GM04503 (cell line): ENCODE results near the gene NPC1.

ENCODE experiments used
- DNase-seq: peaks from one replicate; pipeline ENCODE4 v3.0.0-alpha.2; 2012; ENCODE audit warnings: low read depth

NPC1 gene

DNA sequence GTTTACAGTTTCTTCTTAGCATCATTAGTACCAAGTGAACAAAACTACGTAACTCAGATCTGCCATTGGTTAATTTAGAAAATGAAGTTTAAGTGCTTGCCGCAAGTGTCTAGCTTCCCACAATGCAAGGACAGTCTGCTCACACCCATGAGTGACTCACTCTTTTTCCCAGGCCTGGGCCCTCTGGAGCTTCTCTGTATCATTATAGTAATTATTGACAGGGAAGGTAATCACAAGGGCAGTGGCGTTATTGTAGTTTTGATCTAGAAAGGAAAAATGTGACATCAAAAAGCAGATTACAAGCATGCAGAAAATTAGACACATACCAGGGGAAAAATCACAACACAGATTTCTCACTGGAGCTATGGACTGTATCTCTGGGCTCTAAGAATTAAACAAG lies 38.5 kb downstream of the NPC1 start:
- no peak for DNase-seq

DNA sequence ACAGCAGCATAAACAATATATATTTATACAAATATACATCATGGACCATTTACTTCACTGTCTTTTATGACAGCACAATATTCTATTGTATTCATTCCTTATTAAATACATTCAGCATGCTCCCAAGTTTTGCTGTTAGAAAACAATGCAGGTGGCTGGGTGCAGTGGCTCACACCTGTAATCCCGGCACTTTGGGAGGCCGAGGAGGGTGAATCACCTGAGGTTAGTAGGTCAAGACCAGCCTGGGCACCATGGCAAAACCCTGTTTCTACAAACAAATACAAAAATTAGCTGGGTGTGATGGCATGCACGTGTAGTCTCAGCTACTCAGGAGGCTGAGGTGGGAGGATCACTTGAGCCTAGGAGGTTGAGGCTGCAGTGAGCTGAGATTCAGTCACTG lies 39.0 kb downstream of the NPC1 start:
- DNase-seq = no peak

DNA sequence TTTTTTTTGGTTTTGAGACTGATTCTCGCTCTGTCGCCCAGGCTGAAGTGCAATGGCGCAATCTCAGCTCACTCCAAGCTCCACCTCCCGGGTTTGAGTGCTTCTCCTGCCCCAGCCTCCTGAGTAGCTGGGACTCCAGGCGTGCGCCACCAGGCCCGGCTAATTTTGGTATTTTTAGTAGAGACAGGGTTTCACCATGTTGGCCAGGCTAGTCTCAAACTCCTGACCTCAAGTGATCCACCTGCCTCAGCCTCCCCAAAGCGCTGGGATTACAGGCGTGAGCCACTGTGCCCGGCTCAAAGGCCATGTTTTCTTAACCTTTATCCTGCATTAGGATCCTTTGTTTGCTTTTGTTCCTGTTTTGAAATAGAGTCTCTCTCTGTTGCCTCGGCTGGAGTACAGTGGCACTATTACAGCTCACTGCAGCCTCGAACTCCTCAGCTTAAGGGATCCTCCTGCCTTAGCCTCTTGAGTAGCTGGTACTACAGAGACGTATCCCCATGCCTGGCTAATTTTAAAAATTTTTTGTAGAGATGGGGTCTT lies 41.0 kb downstream of the NPC1 start:
- DNase-seq = no peak

DNA sequence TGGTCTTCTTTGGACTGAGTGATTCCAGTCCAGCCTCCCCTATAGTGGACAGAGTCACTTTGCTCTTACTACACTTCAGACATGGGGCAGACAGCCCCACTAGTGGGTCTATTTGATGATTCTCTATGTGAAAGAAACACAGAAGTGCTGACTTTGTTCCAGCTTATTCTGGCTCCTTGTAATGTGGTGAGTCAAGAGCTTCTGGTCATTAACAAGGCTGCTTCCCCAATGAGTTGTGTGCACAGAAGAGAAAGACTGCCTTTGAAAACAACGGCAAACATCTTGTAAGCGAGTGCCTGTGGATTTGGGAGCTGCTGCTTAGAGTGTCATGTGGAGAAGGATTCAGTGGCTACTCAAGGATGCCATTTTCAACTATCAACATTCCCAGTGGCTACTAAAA lies 43.8 kb downstream of the NPC1 start:
- DNase-seq = no peak

DNA sequence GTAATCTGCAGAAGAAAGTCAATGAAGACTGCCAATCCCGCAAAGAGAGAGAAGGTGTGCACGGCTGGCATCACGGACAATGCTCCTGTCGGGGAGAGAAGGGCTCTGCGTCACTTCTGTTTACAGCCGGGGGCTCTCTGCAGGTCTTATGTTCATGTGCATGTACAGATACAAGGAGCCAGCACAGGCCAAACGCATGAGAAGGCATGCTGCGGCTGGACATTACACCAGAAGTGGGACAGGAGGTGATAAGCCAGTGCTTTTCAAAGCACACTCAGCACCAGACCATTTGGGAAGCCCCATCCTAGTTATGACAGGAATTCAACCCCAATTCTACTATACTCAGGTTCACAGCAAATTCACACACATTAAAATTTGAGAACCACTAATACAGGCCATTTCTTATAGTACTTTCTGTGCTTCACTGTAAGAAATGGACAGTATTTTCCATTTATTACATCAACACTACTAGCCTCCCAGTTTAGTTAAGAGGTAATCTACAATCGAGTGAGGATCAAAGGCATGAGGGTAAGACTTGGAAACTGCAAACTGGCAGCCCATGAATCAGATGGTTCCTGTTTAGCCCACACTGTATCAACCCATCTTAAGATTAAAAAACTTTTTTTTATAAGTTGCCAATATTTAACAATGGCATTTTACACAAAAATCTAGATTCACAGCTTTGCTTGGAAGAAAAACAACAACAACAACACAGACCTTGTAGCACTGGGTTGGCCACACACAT lies 44.8 kb downstream of the NPC1 start:
- DNase-seq = no peak

DNA sequence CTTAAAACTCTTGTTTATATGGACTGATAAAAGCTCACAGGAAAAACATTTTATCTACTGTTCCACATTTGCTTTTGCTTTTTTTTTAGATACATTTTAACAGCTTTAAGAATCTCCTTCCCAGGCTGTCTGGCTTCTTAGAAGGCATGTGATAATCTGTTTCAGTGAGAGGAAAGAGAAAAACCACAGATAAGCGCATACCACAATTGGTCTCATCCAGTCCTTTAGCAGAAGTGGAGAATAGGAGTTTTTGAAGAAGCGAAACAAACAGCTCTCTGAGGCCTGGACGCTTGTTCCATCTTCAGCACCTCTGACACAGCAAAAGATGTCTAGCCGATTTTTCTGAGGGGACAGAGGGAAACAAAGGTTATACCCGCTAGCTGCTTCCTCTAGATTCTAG lies 45.4 kb downstream of the NPC1 start:
- DNase-seq = no peak

DNA sequence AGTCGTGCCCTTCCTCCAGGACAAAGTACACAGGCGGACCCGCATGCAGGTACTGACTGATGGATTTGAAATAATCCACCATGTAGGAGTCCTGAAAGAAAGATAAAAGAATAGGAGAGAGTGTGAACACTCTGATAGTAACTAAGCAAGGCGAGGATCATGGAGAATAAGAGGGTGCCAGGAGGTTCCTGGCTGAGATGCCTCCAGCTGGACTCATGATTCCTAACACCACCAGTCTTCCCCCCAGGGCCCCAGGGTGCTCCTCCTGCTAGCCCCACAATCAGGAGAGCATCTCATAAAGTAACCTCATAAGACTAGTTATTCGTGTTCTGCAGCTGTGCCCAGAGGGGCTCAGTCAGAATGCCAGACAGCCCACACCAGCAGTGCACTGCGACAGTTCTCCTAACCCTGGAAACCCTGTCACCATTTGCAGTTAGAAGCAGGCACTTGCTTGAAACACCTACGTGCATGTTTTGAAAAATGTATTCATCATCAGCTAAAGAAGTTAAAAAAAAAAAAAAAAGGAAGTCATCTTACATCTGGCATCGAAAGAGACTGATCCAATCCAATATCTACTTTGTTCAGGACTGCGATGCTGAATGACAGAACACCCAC lies 46.3 kb downstream of the NPC1 start:
- DNase-seq = no peak

DNA sequence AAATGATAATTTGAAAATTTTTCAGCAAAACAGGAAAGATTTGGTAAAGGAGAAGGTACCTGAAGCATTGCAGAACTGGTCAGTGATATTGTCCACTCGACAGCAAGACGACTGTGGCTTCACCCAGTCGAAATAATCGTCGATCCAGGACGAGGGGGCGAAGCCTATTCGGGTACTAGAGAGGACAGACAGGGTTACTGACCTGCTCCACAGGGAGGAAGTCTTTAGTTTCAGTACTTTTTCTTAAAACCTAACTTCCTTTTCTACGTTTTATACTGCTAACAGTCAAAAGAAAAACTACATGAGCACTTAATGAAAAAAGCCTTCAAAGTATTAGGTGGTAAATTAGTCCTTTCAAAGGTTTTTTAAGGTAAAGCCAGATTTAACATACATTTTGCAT lies 47.0 kb downstream of the NPC1 start:
- DNase-seq = no peak

DNA sequence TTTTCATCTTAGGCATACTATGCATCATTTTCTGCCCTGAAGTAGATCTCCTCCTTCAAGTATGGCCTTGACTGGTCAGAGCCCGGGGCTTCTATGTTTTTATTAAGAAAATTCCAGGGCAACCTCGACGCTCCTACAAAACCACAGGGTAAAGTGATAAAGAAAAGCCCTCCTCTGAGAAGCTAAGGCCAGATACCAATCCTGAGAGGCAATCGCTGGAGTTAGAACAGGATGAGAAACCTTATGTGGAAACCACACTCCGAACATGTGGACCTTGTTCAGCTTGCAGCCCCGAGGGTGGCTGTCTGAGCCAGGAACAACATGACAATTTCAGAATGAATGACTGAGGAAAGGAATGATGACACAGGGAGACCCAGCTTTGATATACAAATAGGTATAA lies 47.4 kb downstream of the NPC1 start:
- no peak for DNase-seq

DNA sequence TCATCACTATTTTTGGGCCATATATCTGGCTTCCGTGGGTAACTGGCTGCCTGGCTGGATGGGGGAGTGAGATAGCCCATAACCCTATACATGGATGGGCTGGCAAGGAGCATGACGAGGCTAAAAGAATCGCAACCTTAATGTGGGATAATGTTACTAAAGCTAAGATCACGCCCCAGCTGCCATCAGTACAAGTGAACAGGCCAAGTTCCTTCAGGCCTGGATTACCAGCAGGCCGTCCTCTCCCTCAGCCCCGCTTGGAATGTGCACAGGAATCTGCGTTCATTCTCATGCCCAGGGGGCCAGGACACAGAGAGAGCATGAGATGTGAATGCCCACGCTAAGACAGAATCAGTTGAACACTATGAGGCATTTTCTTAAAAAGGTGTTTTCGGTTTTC lies 48.3 kb downstream of the NPC1 start:
- no peak for DNase-seq

DNA sequence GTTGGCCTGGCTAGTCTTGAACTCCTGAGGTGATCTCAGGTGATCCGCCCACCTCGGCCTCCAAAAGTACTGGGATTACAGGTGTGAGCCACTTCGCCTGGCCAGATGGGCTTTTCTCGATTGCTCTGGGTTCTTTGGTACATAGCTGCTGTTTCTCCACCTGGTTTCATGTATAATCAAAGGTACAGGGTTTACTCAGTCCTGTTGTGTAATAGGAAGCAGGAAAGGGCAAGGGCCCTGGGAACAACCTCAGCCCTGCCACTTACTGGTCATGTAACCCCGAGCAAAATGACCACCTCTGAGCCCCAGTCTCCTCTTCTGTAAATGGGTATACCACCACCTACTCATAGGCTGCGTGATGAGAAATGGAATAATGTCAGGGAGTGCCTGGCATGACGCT lies 49.0 kb downstream of the NPC1 start:
- DNase-seq = no peak

DNA sequence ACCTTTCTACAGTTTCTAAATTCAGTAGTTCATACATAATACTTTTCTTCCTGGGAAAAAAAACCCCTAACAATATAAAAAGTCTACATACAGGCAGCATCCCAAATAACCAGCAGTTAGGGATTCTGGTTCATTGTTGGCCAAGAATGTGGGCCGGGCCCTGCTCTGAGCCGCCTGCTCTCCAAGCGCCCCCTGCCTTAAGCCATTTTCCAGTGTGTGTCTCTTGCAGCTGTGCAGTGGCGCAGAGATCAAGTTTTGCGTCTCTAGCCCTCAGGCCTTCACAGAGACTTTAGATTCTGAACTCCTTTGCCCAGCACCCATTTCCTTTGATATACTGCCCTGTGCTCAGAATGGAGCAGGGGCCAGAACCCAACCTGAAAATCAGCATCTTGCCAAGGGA lies 50.1 kb downstream of the NPC1 start:
- no peak for DNase-seq

DNA sequence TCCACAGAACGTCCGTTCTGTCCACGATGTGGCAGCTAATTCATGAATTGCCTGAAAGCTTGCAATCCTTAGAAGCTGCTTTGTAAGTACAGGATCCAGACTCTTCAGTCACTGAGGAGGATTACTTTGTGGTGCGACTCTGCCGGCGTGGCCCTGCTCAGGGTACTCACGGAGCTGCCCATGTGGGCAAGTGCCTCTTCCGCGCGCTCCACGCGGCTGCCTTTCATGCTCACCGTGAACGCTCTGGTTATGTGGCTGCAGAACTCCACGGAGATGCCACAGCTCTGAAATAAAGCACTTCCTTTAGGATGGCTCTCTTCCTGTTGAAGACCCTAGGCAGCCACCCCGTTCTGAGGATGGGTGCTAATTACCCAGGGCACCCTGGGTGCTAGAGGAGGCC lies 52.0 kb downstream of the NPC1 start:
- DNase-seq = no peak

DNA sequence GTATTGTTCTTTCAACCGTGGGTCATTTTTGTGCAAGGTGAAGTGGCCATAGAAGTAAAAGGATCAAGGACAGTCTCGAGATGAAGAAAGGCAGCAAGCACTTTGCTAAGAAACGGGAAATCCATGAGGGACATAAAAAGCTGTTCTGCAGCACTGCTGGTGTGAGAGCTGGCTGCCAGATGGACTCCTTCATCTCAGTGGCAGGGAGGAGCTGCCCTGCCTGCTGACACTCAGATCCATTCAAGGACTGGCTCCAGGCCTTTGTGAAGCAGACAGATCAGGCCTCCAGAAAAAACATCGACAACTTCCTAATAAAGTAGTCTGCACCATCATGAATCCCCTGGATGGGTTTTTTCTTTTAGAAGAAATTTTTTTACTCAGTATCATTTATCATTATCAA lies 53.5 kb downstream of the NPC1 start:
- no peak for DNase-seq

DNA sequence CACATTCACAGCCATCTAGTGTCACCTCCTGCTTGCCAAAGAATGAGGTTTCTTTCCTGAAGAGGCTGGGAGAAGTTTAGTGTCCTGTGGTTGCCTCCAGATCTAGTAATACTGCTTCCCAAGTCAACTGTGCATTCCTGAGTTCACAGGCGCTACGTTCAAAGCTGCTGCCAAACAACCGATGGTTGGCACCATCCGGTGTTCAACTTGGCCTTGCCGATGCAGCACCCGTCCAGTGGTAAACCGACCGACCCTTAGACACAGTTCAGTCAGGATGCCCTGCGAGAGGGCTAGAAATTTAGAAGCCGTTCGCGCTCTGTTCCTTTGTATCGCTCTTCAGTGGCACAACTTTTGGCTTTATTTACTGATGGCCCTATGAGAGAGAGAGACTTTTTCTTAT lies 54.4 kb downstream of the NPC1 start:
- no peak for DNase-seq

DNA sequence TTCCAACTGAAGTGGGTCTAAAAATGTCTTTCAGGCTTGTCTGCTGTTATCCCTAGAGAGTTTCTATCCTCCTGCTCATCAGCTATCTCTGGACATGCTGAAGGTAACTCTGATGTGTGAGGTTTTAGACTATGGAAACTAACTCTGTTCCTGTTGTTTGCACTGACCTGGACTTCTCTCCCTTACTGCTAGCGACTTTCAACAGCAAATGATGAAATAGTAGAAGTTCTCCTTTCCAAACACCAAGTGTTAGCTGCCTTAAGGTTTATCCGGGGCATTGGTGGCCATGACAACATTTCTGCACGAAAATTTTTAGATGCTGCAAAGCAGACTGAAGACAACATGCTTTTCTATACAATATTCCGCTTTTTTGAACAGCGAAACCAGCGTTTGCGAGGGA lies 56.1 kb downstream of the NPC1 start:
- no peak for DNase-seq

DNA sequence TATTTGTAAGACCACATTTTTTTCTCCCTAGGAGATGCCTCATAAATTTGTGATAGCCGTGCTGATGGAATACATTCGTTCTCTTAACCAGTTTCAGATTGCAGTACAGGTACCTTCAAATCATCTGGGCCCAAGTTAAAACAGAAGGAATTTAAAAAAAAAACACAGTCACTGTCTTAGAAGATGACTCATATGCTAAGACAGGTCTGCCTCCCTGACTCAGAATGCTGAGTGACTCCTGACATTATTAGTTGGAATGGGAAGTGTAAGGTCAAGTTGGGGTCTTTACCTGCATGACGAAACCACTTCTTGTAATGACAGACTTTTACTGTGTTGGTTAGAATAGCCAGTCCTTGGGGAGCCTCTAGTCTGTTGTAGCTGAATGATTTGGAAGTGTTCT lies 56.7 kb downstream of the NPC1 start:
- no peak for DNase-seq

DNA sequence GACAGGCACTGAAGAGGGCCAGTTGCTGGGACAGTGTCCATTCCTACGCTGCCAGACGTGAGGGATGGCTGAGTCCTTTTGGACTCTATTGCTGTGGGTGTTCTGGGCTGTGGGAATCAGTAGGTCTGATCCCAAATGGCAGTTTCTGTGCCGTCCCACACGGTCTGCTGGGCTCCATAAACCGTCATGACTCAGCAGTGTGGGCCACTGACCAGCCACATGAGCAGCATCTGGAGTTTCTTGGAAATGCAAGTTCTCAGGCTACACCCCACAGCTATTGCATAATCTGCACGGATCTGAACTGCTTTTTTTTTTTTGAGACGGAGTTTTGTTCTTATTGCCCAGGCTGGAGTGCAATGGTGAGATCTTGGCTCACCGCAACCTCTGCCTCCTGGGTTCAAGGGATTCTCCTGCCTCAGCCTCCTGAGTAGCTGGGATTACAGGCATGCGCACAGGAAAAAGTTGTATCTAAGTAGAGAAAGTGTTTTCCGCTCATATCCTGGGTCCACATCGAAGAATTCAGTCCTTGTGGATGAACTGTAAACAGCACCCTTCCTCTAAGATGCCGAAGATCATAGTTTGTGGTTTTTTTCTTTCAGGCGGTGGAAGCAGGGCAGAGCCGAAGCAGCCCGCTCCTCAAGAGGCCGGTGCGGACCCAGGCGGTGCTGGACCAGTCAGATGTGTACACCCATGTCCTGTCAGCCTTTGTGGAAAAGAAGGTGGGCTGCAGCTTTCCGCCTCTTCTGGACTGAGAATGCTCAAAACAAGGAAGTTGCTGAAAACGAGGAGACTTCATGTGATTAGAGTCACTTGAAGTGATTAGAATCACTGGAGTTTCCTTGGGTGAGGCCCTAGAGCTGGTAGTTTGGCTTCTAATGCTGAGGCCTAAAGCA lies 57.5 kb downstream of the NPC1 start:
- DNase-seq = peak; percentile 67

DNA sequence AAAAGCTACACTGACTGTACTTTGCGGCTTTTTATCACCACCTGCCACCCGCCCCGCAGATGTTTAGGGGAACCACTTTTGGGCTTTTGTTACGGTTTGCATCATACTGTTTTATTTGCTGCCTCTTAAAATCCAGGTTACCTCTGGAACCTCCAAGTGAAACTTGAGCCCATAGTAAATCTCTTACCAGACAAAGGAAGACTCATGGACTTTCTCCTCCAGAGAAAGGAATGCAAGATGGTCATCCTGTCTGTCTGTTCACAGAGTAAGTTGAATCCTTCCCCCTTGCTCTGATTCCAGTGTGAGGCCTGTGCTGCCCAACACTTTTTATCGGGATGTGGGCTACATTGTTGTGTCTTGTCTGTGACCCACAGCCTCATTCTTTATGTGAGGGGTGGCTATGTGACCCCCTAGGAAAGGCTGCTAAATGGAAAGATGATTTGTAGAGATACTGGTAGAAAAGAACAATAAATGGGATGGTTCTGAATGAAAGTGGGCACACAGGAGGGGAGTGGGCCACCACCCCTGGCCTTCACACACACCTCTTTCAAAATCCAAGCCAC lies 59.7 kb downstream of the NPC1 start:
- no peak for DNase-seq

DNA sequence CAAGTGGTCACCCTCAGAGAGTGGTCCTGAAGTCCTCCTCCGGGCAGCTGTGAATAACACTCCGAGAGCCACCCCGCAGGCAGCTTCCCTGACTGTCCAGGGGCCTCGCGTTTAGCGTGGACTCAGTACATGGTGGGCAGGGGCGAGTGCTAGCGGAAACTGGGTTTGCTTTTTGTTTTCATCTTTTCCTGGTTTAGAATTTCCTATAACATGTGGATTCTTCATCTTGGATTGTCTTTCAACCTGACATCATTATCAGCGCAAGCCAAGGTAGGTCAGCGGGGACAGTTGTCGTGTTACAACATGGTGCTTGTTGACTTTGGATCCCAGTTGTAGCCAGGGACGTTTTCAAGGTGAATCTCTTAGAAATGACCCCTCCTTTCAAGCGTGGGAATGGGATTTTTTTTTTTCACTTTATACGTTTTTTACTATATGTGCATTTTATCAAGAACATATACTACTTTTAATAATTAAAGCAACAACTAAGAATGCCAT lies 62.0 kb downstream of the NPC1 start:
- no peak for DNase-seq

DNA sequence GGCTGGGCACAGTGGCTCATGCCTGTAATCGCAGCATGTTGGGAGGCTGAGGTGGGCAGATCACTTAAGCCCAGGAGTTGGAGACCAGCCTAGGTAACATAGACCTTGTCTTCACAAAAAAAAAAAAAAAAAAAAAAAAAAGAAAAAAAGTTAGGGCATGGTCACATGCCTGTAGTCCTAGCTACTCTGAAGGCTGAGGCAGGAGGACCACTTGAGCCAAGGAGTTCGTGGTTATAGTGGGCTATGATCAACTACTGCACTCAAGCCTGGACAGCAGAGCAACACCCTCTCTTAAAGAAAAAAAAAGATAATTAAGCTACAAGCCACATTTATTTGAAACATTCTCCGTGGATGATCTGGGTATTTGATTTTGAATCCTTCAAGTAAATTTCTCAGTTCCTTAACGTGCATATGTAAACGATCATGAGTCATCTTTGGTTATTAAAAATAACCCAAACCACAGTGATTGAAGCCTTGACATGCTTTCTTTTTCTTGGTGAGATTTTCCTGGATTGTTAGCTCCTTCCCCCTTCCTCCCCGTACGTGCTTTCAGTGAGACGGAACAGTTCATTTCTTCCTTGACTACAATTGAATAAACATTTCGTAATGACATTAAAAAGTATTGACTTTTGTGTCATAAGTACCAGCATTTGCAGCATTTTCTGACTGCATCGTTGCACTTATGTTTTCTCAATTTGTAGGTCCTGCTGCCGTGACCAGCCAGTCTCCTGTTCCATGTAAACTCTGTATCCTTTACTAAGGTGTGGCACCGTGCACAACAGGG lies 62.7 kb downstream of the NPC1 start:
- peak; percentile 73 for DNase-seq

DNA sequence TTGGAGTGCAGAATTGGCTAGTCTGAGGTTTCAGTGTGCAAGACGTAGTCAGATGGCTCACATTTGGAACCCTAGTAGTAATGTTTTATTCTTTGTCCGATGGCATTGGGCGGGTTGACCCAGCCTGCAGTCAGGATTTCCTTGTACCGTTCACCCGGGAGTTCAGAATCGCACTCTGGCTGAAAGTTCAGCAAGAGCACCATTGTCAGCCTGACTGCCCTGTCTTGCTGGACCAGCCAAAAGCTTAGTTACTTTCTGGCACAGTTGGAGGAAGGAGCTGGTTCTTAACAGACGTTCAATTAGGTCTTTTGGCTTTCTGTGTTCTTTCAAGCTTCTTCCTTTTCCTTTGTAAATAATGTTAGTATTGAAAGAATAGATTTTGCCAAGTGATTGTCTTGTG lies 64.4 kb downstream of the NPC1 start:
- no peak for DNase-seq
